NCI-H345 treated with DMSO at 0.1 percent for 48 hours (cell line): Measurements from ENCODE around the gene GRB10.

Experiments used
- DNase-seq: peaks from one replicate; lab custom pipeline; 2025; ENCODE audit not compliant: unreplicated experiment; lab: John Stamatoyannopoulos, UW

Gene GRB10

DNA sequence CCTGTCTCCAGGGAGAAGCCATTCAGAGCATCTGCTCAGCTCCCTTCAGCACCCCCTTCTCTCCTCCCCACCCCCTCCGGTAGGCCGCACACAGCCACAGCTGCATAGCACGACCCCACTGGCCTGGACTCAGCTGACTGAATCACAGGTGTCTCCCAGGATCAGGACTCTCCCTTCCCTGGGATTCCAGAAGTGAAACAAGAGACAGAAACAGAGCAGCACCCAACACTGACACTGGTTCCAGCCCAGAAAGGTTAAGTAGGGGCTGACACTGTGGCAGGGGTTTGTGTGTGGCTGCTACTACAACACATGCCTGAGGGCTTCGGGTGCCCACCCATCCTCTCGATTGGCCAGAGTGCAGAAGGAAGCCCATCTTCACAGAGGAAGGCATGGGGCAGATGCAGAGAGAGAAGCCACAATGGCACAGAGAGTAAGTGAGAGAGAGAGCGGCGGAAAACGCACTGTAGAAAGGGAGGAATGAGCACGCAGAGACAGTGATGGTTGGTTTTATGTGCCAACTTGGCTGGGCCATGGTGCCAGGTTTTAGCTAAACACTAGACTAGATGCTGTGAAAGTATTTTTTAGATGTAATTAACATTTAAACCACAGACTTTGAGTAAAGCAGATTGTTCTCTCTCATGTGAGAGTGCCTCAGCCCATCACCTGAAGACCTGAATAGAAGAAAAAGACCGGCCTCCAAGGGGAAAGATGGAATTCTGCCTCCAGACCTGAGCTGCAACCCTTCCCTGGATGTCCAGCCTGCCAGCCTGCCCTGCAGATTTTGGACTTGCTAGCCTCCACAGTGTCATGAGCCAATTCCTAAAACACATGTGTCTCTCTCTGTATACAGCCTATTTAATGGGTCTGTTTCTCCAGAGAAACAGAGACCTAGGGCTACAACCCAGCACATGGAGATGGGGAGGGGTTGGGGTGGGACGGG is 107.5 kb downstream of the GRB10 start:
- no peak for DNase-seq

DNA sequence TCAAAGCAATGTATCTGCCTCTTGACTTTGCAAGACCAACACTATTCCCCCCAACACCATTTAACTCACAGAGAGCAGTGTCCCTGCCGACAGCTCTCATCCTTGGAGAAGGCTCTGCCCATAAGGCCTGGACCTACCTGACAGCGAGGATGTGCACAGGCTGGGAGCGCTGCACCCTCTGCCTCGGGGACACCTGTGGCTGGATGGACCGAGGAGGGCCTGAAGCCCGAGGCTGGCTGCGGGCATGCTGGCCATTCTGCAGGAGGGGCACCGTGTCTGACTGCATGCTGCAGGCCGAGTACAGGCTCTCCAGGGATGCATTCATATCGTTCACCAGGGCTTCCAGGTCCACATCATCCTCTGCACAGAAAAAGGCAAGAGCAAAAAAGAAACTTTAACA is 108.4 kb downstream of the GRB10 start:
- no peak for DNase-seq

DNA sequence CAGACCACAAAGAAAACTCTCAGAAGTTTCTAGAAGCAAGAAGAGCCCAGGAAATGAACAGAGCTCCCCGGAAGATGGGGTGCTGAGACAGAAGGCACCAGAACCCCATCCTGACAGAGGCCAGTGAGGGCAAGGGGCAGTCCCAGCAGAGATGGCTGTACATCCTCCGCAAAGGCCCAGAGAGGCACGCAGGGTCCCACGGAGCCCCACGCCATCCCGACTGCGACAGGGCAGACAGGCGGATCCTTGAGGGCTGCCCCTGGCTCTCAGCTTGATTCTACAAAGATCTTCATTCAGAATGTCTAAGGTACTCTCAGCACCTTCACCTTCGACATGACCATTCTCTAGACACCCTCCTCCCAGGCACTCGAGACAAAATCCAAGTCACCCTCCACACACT is 109.6 kb downstream of the GRB10 start:
- DNase-seq: no peak

DNA sequence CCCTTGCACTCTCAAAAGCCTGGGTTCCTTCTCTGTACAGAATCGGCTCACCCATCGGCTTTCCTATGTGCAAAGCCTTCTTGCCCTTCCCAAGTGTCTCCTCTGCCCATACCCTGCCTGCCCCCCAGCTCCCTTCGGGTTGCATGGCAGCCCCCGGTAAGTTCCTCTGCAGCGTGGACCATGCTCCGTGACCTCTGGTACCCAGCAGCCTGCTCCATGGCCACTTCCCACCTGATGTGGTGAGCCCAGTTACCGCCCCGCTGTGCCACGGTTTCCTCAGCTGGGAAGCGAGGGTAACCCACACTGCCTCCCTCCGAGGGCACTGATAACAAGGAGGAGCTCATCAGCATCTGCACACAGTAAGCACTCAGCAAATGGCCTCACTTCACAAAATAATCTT is 110.7 kb downstream of the GRB10 start:
- no peak for DNase-seq

DNA sequence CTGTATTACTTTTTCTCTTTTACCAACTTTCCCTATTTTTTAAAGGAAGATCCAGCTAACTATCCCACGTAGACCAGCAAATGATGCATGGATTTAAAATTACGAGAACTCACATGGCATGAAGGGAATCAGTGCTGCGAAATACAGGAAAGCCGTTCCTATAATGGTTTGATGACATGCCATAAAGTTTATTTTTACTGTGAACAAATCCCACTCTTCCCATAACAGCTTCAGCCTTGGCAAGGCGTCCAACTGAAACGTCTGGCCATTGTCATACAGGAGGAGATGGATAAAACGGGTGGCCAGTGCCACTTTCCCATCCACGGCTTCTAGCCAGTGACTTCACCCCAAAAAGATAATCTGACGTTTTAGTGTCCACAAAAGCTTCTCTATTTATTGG is 111.3 kb downstream of the GRB10 start:
- DNase-seq: no peak

DNA sequence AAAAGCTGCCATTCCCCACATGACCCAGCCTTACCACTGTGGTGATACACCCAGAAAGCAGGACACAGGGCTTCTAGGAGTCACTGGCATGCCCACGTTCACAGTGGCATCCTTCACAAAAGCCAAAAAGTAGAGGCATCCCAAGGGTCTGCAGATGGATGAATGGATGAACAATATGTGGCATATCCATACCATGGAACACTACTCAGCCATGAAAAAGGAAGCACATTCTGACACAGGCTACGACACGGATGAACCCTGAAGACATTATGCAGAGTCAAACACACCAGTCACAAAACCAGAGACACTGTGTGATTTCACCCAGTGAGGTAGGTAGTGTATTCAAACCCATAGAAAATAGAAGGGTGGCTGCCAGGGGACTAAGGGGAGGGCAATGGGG is 112.8 kb downstream of the GRB10 start:
- no peak for DNase-seq

DNA sequence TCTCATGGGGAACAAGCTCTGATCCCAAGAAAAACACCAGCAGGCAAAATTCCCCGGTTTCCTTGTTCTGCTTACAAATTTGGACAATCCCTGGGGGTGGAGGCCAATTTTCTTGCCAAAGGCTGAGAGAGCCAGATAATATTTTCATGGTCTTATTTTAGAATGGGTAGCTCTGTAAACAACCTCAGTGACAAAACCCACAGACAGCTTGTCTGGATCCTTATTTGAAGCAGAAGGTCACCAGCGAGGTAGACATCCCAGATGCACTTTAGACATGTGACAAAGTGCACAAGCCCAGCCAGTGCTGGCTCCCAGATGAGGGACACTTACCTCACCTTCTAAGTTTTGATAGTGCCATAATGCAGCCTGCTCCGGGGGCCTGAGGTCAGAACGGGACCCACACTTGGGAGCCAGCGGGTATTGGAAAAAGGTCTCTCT is 114.9 kb downstream of the GRB10 start:
- DNase-seq: no peak

DNA sequence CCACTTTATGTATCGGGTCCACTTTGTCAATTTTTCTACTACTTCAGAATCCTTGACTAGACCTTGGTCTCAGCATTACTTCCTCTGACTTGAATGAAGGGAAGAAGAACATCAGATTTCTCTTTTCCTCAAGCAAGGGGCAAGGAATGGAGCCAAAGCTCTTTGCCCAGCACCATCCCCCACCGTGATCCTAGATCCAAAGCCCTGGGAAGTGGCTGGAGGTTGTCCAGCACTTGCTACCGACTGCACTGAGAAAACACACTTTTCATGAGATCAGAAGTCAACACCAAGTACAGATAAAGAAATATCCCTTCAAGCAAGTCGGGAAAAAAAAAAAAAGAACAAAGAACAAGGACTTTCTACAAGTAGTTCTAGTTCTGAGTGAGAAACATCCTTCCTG is 115.4 kb downstream of the GRB10 start:
- DNase-seq: no peak

DNA sequence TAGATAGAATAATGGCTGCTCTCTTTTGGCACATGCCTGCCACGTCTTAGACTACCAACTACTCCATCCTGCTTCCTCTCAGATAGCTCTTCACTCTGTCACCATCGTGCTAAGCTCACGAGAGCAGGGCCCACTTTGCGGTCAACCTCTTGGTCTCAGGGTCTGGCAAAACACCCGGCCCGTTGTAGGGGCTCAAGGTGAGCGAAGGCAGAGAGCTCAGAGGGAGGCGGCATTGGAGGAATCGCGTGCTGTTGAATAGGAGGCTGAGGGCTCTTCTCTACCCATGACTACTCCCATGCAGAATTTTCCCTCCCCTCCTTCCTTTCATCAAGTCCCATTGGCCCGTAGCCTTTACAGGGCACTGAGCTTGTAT is 116.6 kb downstream of the GRB10 start:
- DNase-seq: no peak

DNA sequence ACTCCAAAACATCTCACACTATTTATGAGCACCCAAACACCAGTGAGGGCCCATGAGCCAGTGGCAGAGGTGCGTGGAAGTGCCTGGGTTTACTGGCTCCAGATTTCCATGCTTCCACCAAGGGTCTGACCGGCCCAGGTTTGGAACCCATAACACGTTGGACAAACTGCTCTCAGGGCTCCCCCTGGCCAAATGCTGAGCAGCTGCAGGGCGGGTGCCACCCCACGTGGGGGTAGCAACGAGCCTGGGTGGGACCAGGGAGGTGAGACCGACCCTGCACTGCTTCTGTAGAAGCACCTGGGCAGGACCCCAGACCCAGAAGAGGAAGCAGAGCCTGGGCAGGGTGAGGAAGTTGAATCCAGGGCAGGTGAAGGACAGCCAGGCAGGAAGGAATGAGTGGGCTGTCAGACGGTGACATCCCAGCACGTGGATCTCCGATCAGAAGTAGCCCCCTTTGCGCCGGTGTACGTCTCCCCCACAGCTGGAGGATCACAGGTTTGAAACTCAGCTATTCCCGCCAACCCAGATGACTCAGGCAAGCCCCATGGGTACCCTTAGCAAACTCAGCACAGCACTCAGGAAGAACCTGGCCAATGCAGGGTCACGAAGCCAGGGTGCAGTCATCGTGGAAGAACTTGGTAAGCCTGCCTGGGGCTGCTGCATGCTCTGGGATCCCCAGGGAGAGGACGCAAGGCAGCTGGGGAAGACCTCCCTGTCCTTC is 117.1 kb downstream of the GRB10 start:
- DNase-seq: no peak

DNA sequence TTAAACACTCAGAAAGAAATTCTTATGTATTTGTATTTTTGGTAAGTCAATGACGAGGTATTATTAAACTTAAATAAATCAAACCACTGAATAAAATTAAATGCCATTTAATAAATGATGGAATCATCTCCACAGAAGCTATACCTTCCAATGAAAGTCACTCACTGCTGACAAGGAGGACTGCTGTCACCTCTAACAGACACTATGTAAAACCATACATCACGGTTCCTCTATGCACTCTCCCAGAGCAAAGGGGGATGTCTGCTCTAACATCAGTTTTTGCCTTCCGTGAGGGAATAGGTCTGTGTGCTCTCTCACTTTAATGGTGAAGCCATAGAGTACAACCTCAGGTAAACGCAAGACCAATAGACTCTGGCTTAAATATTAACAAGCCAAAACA is 117.8 kb downstream of the GRB10 start:
- DNase-seq: no peak

DNA sequence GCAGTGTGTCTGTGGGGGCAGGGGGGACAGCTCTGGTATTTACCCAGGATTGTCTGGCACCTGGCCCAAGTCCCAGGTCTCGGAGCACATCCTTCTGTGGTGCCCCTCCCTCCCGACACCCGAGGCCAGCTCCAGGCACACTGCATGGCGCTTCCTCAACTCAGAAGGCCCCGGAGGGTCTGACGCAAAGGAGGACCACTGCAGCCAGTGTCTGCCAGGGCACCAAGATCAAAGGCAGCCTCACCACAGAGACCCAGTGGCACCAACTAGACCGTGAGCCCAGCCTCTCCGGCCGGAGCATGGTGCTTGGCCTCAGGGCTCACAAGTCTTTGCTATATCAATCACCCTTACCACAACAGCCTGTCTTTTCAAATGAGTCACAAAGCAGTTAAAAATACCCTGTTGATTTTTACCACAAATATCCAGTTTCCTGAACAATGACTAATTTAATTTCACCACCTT is 118.2 kb downstream of the GRB10 start:
- peak; percentile 66 for DNase-seq

DNA sequence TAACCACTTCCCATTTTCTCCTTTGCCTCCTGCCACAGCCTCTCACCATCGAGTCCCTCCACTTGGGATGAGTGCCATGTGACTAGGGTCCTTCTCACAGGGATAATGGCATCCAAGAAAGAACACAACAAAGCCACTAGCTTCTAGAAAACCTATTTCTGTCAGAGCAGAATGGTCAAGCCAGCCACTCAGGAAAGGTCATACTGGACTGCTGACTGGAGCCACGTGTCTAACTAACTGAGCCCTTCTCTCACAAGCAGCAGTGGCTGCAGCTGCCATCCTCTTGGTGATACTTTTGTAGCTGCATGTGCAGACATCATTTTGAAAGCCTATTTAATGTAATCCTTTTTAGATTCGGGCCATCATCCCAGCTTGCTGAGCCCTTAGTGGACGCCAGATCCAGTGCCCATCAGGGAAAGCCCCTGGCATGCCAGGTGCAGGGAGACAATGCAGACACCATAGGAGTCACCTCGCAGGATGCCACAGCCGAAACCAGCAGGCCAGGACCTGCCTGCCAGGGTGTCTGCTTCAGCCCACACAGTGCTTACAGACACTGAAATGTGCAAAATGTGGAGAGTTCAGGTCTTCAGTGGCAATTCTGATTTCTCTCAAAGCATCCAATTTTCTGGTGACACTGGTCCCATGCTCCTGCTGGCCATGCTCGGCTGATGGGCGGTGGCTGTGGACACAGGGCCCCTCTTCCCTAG is 119.1 kb downstream of the GRB10 start:
- peak; percentile 64 for DNase-seq

DNA sequence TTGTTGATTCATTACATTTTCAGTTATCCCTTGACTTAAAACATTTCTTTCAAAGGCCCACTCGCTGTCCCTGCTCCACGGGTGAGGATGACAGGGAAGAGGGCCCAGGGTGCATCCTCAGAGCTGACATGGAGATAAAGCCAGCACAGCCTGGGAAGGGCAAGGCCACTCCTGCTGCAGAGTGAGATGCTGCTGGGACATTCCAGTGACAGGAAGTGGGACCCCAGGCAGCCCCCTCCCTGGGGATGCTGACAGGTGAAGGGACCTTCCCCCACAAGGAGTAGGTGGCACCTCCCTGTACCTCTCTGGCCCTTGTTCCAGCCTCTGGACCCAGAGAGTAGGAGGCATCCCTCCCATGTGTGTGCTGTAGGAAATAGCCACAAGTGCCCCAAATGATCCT is 119.7 kb downstream of the GRB10 start:
- DNase-seq: no peak

DNA sequence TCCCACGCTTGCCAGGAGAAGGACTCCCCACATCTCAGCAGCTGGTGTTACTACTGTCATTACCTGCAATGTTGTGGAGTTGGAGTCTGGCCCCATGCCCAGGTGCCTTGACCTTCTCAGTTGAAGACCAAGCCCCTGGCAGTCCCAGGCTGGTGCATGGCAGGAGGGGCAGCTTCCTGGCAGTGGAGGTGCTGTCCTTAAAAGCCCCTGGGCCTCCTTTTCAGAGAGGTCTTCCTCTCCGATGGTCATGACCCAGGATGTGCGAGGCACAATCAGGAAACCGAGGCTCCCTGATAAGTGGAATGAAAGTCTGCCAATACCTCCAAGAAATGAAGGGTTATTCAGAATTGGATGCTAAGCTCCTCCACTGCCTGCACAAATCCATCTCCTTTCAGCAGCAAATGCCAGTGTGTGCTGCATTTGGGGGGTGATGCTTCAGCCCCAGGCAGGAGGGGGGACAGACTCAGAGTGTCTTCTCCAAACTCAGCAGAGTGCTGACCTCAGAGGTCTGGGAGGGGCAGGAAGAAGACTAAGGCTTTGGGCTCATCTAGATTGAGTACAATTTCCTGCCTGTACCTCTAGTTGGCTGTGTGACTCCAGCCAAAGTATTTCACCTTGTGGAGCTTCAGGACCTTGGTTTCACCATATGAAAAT is 120.5 kb downstream of the GRB10 start:
- no peak for DNase-seq

DNA sequence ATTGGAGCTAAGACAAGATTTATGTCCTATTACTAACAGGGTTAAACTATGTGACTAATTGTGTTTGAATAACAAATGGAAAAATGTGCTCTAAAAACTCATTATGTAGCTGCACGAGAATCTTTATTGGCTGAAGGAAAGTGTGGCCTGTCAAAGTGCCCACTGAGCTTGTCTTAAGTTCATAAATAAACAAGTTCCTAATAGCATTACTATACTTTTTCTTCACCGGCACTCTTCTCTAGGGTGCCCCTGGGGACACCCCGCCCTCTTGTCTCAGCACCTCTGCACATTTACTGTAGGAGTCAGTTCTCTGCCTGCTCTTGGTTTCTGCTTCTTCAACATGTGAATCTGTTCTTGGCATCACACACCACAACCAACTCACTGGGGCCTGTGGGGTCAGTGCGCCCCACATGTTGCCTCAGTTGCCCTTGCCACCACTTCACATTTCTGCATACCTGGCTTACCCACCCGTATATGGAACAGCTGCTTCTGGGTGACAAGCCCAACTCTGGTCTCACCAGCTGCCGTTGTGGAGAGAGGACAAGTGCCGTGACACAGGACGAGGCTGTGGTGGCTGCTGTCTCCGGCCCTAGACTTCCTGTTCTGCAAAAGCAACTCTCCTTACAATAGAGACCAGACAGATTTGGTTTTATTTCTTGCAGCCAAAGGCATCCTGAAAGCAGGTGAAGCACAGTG is 121.2 kb downstream of the GRB10 start:
- no peak for DNase-seq

DNA sequence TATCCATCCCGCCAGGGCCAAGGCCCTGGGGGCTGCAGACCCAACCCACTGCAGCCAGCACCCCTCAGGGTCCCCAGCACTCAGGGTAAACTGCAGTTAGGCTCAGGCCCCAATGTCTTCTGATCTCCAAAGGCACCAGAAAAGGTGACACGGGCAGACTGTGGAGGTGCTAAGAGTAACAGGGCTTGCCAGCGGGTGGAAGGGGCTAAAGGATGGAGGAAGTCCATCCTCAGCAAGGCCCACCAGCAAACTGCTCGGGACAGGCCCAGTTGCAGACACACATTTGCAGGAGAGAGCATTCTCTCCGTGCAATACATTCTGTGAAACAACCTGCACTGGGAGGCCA is 121.9 kb downstream of the GRB10 start:
- DNase-seq: no peak

DNA sequence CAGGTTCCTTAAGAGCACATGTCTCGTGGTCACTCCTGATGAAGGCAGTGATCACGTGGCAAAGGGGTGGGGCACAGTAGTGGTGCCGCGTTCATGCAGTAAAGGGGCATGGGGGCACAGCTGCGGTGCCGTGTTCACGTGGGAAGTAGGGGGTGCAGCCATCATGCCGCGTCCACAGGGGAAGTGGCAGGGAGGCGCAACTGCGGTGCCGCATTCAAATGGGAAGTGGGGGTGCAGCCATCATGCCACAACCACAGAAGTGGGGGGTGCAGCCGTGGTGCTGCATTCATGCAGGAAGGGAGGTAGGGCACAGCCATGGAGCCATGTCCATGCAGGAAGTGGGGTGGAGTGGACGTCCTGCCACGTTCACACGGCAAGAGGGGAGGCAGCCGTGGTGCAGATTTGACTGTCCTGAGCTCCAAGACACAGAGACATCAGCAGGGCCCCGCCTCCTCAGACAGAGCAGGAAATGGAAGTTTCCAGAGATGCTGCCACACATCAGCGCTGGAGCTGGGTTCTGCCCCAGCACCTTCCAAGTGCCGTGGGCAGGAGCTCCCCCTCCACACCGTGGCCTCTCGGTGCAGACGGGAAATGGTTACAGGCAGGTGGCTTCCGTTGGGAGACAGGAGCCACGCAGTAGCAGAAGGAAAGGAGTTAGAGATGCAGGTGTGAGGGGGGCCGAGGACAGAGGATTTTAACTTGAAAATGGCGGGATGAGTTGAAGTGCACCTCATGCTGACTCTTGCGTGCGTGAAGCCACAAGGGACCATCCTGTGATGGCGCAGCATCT is 122.5 kb downstream of the GRB10 start:
- DNase-seq: no peak

DNA sequence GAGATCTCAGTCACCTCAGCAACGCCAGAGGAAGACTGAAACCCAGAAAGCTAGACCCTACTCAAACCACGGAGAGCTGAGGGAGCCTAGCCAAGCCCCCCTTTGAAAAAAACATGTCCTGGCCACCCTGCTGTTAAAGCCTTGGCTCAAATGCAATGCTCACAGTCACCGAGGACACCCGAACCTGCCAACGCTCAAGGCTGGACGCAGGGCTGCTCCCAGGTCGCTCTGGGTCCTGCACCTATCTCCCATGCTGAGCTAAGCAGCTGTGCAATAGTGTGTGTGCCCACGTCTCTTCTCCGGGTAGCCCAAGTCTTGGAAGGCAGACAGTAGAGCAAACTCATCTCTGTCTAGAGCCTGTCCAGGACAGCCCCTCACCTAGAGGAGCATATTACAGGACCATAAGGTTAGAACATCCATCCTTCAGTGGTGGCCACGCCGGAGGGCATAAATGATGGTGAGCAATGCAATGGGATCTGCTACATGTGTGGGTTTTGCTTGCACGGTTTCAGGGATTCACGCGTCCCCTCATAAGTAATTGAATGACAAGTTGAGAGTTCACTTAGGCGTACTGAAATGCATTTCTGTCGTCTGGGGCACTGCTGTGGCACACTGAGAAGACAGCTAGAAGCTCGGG is 123.2 kb downstream of the GRB10 start:
- DNase-seq: no peak
